Activated naive CD4-positive, alpha-beta T cell treated with anti-CD3 and anti-CD28 coated beads, Interleukin-2, amount 50 U/mL, for 72 hours (primary cell): Measurements from ENCODE around the gene SPATA31E1. TPM values are rescaled to one million over a fixed set of nuclear protein-coding genes. Genes with fewer than 3 reads are reported as not detected.
A peak's percentile ranks its signal among the peaks of the same experiment; 100 is the strongest.
"Not testable (repeated sequence)": the region's sequence is repeated elsewhere in the genome, so short reads cannot be mapped to it uniquely, and the experiment has no call there.

Experiments
- ATAC-seq, 2 donors: fragments of 150-1000 bp; cut with Tn5 transposase; 2 replicates each; pipeline ENCODE4 v1.10.0; 2021; ENCODE audit warnings: mild to moderate bottlenecking in 2 of 2, moderate library complexity in 2 of 2
- DNase-seq, 2 donors: peaks; one replicate each; pipeline ENCODE4 v3.0.0; 2021 to 2022; ENCODE audit warnings: low spot score in 2 of 2
- H3K27ac Mint-ChIP-seq, 2 donors: one replicate each; pipeline ENCODE4 v1.8.0; 2022; ENCODE audit warnings: mild to moderate bottlenecking in 2 of 2, mixed read lengths in 2 of 2
- H3K36me3 Mint-ChIP-seq, 2 donors: one replicate each; pipeline ENCODE4 v1.8.0; 2022; ENCODE audit warnings: mixed read lengths in 2 of 2
- H3K9me3 Mint-ChIP-seq, 2 donors: one replicate each; pipeline ENCODE4 v1.8.0; 2022; ENCODE audit warnings: mixed read lengths in 2 of 2
- total RNA-seq, 2 donors: library from RNA; stranded (reverse); gene quantifications; one replicate each; pipeline ENCODE4 v1.2.3, GENCODE V29; 2022

The SPATA31E1 gene
- not detected for total RNA-seq

- no peak for ATAC-seq
- Mint-ChIP-seq H3K36me3 (peaks cover 0 to 7% of the 10 kb centered on the region in 2 donors), H3K9me3 (peaks cover 0 to 5% of the 10 kb centered on the region in 2 donors), H3K27ac (peak within 1 kb of the TSS in 1 of 2 donors; percentile 79)
- no peak for DNase-seq
Measured at GRCh38 chr9:87882627-87883026, at the start of gene SPATA31E1. Gene SPATA31E1, plus strand, starts transcription at chr9:87882877. Its CDS starts 15 bp downstream, at chr9:87882892.

DNA sequence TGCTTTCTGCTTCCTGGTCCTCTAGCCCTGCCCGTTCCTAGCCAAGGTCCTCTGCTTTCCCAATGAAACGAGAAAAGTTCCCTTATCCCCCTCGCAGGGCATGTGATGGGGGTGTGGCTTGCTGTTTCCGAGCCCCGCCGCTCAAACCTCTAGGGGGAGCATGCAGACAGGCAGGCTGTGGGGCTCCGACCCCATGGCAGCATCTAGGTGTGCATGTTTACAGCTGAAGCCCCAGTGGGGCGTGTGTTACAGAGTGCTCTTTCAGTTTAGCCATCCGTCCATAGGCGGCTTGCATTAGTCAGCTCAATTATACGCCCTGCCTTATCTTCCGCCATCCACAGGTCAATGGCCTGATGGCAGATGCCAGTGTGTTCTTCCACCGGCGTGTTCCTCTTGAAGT, 48.3 kb upstream of the SPATA31E1 start:
- Mint-ChIP-seq H3K27ac (no peak overlapping the region), H3K9me3 (no peaks in the 10 kb centered on the region), H3K36me3 (no peaks in the 10 kb centered on the region)
- ATAC-seq (no peak), DNase-seq (no peak)

- DNase-seq, result no peak
- H3K36me3 Mint-ChIP-seq, result no peaks in the 10 kb centered on the region
- H3K9me3 Mint-ChIP-seq, result no peaks in the 10 kb centered on the region
- ATAC-seq, result no peak
- H3K27ac Mint-ChIP-seq, result no peak overlapping the region
Measured at GRCh38 chr9:87836536-87836935, 46.1 kb upstream of the SPATA31E1 start.

DNA sequence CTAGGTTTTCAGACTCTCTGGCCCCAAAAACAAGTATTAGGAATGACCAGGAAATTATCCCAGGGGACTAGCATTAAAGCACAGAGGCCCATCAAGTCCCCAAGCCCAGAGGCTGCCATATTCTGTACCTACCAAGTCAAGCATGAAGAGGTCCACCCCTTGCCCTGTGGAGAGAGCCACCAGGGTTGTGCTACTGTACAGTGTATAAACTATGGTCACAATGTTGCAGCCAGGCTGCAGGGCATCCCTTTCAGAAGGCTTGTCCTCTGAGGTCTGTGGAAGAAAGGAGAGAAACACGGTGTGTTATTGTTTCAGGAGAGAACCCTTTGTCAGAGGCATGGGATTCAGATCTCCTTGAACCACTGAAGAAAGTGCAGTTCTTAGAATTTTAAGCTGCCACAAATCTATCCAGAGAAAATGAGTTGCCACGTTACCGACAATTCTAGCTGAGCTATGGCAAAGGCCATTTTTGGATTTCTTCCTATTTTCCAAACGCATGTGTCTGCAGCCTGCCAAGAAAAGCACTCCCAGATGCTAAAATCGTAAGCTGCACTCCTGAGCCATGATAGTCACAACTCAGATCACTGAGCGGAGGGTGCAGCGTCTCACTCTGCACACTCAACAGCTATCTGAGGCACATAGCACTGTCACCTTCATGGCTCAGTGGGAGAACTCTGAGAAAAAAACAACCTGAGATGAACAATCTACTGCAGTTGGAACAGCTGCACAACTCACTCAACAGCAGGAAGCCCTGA, 45.5 kb upstream of the SPATA31E1 start:
- no peaks in the 10 kb centered on the region for H3K36me3 Mint-ChIP-seq
- DNase-seq (no peak), ATAC-seq (no peak)

GRCh38 chr9:87840134-87840533, 42.5 kb upstream of the SPATA31E1 start:
- H3K36me3 Mint-ChIP-seq, result no peaks in the 10 kb centered on the region
- H3K9me3 Mint-ChIP-seq, result no peaks in the 10 kb centered on the region
- ATAC-seq (no peak), DNase-seq (no peak)
- H3K27ac Mint-ChIP-seq, result no peak overlapping the region

More for the DNA sequence above, 45.5 kb upstream of the SPATA31E1 start:
- no peak overlapping the region for H3K27ac Mint-ChIP-seq
- H3K9me3 Mint-ChIP-seq, result no peaks in the 10 kb centered on the region

DNA sequence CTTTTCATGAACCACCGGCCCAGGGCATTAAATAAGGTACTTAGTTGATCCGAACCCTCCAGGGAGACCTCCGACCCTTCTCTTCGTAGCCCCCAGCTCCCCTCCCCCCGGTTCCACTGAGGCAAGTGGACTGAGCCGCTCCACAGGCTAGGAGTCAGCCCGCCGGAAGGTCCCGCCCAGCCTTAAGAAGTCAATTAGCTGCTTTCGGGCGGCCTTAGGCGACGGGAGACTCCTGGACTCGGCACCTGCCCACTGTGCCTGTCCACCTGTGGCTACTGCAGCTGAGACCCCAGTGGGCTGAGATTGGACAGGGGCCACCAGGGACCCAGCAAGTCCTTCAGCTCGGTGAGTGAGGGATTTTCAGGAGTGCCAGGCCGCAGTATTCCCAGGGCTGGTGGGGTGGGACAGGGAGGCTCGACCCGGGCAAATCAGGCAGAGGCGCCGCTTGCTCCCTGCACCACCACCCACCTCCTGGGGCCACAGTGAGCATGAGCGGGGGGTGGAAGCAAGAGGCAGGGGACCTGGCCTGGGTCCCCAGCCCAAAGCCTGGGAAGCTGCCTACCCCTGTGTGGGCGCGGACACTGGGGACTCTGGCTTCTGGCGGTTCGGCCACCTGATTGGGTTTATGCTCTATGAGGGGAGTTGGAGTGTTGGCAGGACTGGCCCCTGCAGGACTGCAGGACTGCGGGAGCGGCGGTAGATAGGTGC, 39.6 kb upstream of the SPATA31E1 start:
- no peaks in the 10 kb centered on the region for H3K9me3 Mint-ChIP-seq
- ATAC-seq, result no peak
- H3K27ac Mint-ChIP-seq, result no peak overlapping the region
- no peak for DNase-seq
- H3K36me3 Mint-ChIP-seq, result no peaks in the 10 kb centered on the region

DNA sequence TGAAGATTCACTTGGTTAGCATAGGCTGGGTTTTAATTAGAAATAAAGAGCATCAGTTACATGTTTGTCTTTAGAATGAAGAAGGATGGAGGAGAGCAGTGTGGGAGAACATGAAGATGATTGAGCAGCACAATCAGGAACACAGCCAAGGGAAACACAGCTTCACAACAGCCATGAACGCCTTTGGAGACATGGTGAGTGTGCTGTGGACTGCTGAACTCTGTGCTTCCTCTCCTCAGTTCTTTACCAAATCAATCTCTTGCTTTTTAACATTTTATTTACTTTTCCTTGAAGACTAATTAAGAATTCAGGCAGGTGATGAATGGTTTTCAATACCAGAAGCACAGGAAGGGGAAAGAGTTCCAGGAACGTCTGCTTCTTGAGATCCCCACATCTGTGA, 38.2 kb upstream of the SPATA31E1 start:
- no peak overlapping the region for H3K27ac Mint-ChIP-seq
- ATAC-seq, result no peak
- H3K36me3 Mint-ChIP-seq, result no peaks in the 10 kb centered on the region
- DNase-seq, result no peak
- no peaks in the 10 kb centered on the region for H3K9me3 Mint-ChIP-seq

DNA sequence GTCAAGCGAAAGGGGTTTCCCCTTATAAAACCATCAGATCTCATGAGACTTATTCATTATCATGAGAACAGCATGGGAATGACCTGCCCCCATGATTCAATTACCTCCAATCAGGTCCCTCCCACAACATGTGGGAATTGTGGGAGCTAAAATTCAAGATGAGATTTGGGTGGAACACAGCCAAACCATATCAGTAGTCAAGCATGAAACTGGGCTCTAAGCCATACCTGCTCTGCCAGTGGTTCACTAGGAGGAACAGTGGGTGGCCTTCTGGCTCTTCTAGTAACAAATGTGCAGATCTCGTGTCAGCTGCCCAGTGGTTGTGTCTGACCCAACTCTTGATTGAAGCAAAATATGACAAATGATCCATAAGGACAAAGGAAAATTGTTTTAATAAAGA, 34.9 kb upstream of the SPATA31E1 start:
- not testable (repeated sequence) for H3K36me3 Mint-ChIP-seq, ATAC-seq, DNase-seq, H3K9me3 Mint-ChIP-seq, H3K27ac Mint-ChIP-seq

- Mint-ChIP-seq H3K36me3 (no peaks in the 10 kb centered on the region), H3K9me3 (no peaks in the 10 kb centered on the region), H3K27ac (no peak overlapping the region)
- no peak for ATAC-seq
- DNase-seq, result no peak
Measured at GRCh38 chr9:87849144-87849758, 33.4 kb upstream of the SPATA31E1 start.

DNA sequence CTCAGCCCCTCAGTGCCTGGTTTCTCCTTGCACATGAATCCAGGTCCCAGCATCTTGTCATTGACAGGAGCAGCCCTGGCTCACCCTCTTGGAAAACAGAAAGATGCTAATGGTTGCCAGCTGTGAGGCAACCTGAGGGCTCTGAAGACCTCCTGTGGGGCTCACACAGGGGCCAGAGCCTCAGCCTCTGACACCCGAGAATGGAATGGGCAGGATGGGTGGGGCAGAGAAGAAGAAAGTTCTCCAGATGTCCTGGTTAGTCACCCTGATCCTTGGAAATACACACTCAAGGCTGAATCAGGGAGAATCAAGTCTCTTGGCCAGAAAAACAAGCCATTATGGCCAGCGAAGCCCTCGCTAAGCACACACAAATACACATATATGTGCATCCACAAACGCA, 32.3 kb upstream of the SPATA31E1 start:
- Mint-ChIP-seq H3K36me3 (no peaks in the 10 kb centered on the region), H3K27ac (no peak overlapping the region), H3K9me3 (no peaks in the 10 kb centered on the region)
- no peak for ATAC-seq
- no peak for DNase-seq

DNA sequence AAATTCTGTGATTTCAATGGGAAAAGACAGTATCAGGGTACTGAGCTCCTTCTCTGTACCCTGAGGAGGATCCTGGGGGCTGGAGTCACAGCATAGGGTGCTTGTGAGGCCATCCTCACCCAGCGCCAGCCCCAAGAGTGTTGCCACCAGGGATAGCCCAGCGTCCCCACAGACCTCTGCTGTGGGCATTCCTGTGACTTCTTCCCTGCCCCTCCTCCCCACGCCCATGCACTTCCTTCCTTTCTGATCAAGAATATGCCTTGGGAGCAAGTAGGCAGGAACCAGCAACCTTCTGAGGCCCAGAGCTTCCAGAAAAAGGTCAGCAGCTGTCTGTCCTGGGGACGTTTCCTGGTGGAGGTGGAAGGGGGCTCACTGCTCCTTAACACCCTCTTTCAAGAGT, 31.5 kb upstream of the SPATA31E1 start:
- H3K27ac Mint-ChIP-seq, H3K9me3 Mint-ChIP-seq, DNase-seq, ATAC-seq, H3K36me3 Mint-ChIP-seq: not testable (repeated sequence)

GRCh38 chr9:87853302-87853701, 29.4 kb upstream of the SPATA31E1 start:
- DNase-seq (no peak), ATAC-seq (no peak)
- Mint-ChIP-seq H3K27ac (peak overlapping the region in 1 of 2 donors; percentile 33), H3K36me3 (no peaks in the 10 kb centered on the region), H3K9me3 (no peaks in the 10 kb centered on the region)

- H3K36me3 Mint-ChIP-seq, result no peaks in the 10 kb centered on the region
- no peak for ATAC-seq
- DNase-seq, result no peak
- H3K9me3 Mint-ChIP-seq, result no peaks in the 10 kb centered on the region
- H3K27ac Mint-ChIP-seq, result no peak overlapping the region
Measured at GRCh38 chr9:87853876-87854579, 28.6 kb upstream of the SPATA31E1 start.

DNA sequence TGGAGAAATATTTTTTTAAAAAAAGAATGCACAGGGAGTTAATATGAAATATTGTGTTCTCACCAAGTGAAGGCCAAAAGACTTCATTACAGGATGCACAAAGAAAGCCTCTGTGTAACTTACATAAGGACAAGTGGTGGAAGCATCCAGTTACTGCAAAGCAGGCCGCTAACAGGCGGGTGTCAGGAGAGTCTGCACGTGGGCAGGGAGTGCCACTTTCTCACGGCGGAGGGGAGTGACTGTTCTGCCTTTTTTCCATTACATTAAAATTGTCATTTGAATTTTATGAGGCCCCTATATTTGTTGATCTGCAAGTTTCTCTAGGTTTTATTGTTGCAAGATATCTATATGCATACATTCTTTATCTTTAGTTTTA, 28.1 kb upstream of the SPATA31E1 start:
- Mint-ChIP-seq H3K27ac (no peak overlapping the region), H3K9me3 (no peaks in the 10 kb centered on the region), H3K36me3 (no peaks in the 10 kb centered on the region)
- no peak for ATAC-seq
- no peak for DNase-seq

DNA sequence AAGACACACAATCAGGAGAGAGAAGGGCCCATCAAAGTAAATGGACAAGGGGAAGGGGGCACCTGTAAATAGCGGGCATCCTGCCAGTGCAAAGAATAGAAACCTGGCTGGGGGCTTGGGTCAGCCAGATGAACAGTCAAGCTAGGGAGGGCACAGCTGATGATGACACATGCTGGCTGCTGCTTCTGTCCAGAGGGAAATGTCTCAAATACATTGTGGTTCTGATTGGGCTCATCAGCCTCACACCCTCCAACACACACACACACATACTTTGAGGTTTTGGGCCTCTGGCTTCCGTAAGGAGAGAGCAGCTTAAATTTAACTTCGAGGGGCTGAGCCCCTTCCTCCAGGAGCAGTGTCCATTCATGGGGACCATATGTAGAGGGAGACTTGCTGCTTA, 27.6 kb upstream of the SPATA31E1 start:
- Mint-ChIP-seq H3K36me3 (peaks cover 0 to under 1% of the 10 kb centered on the region in 2 donors), H3K9me3 (peaks cover under 1 to 1% of the 10 kb centered on the region in 2 donors), H3K27ac (no peak overlapping the region)
- ATAC-seq (no peak), DNase-seq (no peak)

- peaks cover 12 to 14% of the 10 kb centered on the region in 2 donors for H3K9me3 Mint-ChIP-seq
- no peak for DNase-seq
- H3K27ac Mint-ChIP-seq, result no peak overlapping the region
- H3K36me3 Mint-ChIP-seq, result peaks cover 0 to 19% of the 10 kb centered on the region in 2 donors
- no peak for ATAC-seq
Measured at GRCh38 chr9:87857141-87857947, 25.3 kb upstream of the SPATA31E1 start.
